BE2C (cell line): ENCODE results near the gene SLC7A10.

Source experiments
- DNase-seq: peaks from one replicate; pipeline ENCODE4 v3.0.0-alpha.2; 2020
- H3K27me3 ChIP-seq: fragments of 250-450 bp; sonication (Bioruptor Pico); 2 replicates; pipeline ENCODE4 v1.5.1; 2020; ENCODE audit warnings: mild to moderate bottlenecking
- H3K36me3 ChIP-seq: fragments of 250-450 bp; sonication (Bioruptor Pico); 2 replicates; pipeline ENCODE4 v1.5.1; 2020; ENCODE audit warnings: mild to moderate bottlenecking
- H3K4me1 ChIP-seq: fragments of 250-450 bp; sonication (Bioruptor Pico); 2 replicates; pipeline ENCODE4 v1.5.1; 2020
- H3K4me3 ChIP-seq: 2 replicates; pipeline ENCODE4 v1.5.1; 2011; ENCODE audit warnings: low read depth, low read length
- H3K9me3 ChIP-seq: fragments of 250-450 bp; sonication (Bioruptor Pico); 2 replicates; pipeline ENCODE4 v1.5.1; 2020
- TF ChIP-seq, protein P1 (sequence below): IDR thresholded peaks from 2 replicates; pipeline ENCODE4 v1.5.1; 2012; ENCODE audit warnings: mild to moderate bottlenecking, low read depth, low read length

Gene SLC7A10

DNA sequence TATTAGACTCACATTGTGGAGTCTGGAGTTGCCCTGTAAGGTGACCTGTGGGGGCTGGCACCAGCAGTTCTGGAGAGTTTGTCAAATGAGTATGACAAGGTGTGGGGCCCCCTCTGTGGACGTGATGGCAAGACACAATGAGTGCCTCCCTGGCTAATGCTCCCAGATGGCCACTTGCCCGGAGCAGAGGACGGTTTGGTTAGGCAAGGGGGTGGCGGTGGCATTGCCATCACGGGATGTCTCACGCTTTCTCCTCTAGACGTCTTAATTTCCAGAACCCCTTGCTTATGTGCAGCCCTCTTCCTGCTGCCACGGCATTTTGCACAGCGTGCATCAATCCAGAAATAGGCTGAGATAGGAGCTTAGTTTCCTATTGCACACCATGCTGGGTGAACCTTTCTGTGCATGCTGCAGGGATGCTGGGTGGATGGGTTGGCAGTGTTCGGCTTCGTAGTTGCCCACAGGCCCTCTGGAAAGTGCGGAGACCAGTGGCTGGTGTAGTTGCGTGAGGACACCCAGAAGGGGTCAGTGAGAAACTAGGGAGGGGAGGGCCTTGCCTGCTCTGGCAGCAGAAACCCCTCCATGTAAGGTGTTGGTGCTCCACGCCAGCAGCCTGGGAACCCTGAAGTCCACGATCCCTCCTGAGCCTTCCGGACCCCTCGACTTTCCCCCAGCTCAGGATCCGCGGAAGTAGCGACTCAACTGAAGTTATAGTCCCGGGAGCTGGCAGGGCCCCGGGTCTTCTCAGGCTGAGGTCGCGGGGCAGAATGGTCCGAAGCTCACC lies 49.6 kb downstream of the SLC7A10 start:
- peak; percentile 62 for DNase-seq
- Histone ChIP-seq H3K4me1 (no peaks in the 10 kb centered on the region), H3K4me3 (peak overlapping the region; percentile 96), H3K36me3 (no peaks in the 10 kb centered on the region), H3K27me3 (no peaks in the 10 kb centered on the region), H3K9me3 (no peaks in the 10 kb centered on the region)
- TF ChIP-seq, protein P1, sequence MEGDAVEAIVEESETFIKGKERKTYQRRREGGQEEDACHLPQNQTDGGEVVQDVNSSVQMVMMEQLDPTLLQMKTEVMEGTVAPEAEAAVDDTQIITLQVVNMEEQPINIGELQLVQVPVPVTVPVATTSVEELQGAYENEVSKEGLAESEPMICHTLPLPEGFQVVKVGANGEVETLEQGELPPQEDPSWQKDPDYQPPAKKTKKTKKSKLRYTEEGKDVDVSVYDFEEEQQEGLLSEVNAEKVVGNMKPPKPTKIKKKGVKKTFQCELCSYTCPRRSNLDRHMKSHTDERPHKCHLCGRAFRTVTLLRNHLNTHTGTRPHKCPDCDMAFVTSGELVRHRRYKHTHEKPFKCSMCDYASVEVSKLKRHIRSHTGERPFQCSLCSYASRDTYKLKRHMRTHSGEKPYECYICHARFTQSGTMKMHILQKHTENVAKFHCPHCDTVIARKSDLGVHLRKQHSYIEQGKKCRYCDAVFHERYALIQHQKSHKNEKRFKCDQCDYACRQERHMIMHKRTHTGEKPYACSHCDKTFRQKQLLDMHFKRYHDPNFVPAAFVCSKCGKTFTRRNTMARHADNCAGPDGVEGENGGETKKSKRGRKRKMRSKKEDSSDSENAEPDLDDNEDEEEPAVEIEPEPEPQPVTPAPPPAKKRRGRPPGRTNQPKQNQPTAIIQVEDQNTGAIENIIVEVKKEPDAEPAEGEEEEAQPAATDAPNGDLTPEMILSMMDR, result no peak; the same call in 1 of the 2 replicates

DNA sequence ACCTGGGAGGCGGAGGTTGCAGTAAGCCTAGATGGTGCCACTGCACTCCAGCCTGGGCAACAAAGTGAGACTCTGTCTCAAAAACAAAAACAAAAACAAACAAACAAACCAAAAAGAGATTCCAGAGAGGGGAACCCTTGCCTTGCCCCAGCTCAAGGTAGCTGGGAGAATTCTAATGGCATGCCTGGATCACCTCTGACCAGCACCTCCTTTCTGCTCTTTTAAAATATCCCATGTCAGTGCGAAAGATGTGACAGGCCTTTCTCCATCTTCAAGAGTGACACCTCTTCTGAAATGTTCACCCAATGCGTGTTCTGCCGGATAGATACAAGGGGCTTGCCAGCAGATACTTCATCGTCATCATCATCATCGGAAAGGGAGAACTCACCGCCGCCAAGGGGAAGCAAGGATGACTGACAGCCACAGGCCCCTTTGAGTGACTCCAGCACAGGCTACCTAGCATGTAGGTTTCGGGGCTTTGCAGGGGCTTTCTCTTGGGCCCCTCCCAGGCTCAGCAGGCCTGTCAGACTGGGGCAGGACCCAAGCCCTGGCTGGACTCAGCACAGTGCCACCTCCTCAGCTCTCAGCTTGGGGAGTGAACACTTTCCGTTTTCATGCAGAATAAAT lies 50.4 kb downstream of the SLC7A10 start:
- H3K4me3 ChIP-seq, result peak overlapping the region; percentile 96; the same call in 1 of the 2 replicates
- TF ChIP-seq, protein P1, result no peak

DNA sequence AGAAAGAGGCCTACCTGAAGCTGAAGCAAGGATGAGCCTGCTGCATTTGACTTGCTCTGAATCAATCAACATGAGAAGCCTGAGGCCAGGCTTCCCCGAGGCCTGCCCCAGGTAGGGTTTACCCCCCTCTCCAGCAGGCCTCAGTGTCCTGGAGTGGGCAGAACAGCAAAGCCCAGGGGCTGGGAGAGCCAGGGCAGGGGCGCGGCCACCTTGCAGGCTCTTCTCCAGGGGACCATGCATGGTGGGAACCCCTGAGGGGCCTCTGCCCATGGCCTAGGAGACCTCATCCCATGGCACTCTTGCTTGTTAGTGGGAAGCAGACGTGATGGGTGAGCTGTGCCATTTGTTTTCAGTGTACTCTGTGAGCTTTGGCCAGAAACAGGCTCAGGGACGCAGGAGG lies 51.5 kb downstream of the SLC7A10 start:
- no peaks in the 10 kb centered on the region for H3K4me1 ChIP-seq
- H3K4me3 ChIP-seq, result no peak overlapping the region
- H3K27me3 ChIP-seq, result no peaks in the 10 kb centered on the region
- H3K36me3 ChIP-seq, result no peaks in the 10 kb centered on the region
- no peak for DNase-seq
- no peaks in the 10 kb centered on the region for H3K9me3 ChIP-seq
- TF ChIP-seq, protein P1, result no peak

More for the DNA sequence above, 50.4 kb downstream of the SLC7A10 start:
- Histone ChIP-seq H3K36me3 (no peaks in the 10 kb centered on the region), H3K4me1 (no peaks in the 10 kb centered on the region), H3K9me3 (no peaks in the 10 kb centered on the region), H3K27me3 (no peaks in the 10 kb centered on the region)
- DNase-seq, result no peak

DNA sequence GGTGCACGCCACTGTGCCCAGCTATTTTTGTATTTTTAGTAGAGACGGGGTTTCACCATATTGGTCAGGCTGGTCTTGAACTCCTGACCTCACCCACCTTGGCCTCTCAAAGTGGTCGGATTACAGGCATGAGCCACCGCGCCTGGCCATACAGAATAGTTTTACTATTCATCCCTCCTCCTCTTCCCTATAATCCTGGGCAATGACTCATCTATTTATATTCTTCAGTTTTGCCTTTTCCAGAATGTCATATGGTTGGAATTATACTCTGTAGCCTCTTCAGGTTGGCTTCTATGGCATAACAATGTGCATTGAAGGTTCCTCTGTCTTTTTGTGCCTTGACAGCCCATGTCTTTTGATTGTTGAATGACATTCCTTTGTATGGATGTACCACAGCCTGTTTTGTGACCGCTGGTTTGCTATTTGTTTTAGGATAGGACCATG lies 53.7 kb downstream of the SLC7A10 start:
- Histone ChIP-seq H3K9me3 (no peaks in the 10 kb centered on the region), H3K27me3 (no peaks in the 10 kb centered on the region), H3K4me1 (no peaks in the 10 kb centered on the region), H3K4me3 (no peak overlapping the region), H3K36me3 (no peaks in the 10 kb centered on the region)
- DNase-seq, result no peak
- TF ChIP-seq, protein P1, result no peak

DNA sequence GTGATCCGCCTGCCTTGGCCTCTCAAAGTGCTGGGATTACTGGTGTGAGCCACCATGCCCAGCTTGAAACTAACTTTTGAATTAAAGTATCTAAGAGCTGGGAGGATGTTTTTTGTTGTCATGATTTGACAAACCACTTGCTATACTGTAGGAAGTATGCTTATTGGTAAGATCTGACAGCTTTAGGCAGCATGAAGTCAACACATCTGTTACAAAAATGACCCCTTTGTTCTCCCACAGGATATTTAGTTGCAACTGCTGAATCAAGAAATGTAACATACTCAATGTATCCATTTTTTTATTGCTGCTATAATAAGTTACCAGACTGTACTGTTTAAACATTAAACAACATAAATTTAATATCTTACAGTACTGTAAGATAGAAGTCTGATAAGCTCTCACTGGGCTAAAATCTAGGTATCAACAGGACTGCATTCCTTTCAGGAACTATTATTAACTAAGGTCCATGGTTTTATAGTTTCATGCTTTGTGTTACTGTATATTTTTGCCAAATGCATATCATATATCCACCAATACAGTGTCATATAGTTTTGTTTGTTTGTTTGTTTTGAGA lies 54.3 kb downstream of the SLC7A10 start:
- Histone ChIP-seq H3K27me3 (no peaks in the 10 kb centered on the region), H3K4me3 (no peak overlapping the region), H3K36me3 (no peaks in the 10 kb centered on the region), H3K9me3 (no peaks in the 10 kb centered on the region), H3K4me1 (no peaks in the 10 kb centered on the region)
- DNase-seq, result no peak
- TF ChIP-seq, protein P1, result no peak

DNA sequence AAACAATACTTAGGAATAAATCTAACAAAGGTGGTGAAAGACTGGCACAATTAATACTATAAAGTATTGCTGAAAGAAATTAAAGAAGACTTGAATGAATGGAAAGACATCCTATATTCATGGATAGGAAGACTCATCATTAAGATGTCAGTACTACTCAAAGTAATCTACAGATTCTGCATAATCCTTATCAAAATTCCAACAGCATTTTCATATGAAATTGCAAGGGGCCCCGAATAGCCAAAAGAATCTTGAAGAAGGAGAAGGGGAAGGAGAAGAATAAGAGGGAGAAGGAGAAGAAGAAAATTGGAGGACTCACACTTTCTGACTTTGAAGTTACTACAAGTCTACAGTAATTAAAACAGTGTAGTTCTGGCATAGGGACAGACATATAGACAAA lies 57.1 kb downstream of the SLC7A10 start:
- DNase-seq, result no peak
- no peaks in the 10 kb centered on the region for H3K27me3 ChIP-seq
- H3K4me1 ChIP-seq, result no peaks in the 10 kb centered on the region
- H3K36me3 ChIP-seq, result no peaks in the 10 kb centered on the region
- no peaks in the 10 kb centered on the region for H3K9me3 ChIP-seq
- H3K4me3 ChIP-seq, result no peak overlapping the region
- TF ChIP-seq, protein P1, result no peak
